Measurements from ENCODE around the gene RHBDD1. TPM values are rescaled to one million over a fixed set of nuclear protein-coding genes. Genes with fewer than 3 reads are reported as not detected.

Gene RHBDD1
- total and polyA plus RNA-seq, 4 donors, result 4.8 to 66.4 (median 24.7) TPM

DNA sequence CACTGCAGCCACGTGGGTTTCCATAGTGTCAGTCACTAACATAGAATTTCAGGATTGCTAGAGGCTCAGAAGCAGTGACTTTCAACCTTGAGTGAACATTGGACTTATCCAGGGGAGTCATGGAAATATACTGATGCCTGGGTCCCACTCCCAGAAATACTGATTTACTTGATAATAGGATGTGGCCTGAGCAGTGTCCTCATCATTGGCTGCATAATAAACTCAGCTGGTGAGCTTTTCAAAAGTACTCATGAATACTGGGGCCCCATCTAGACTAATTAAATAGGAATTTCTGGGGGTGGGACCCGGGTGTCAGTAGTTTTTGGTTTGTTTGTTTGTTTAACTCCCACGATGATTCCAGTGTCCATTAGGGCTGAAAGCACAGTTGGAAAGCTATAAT is 186.8 kb downstream of the RHBDD1 start:
- H3K27me3 ChIP-seq (ENCODE audit: control insufficient read depth in 3 of 3, insufficient read depth in 3 of 3, low read length in 2 of 3), result no peaks in the 10 kb centered on the region
- no peak overlapping the region for H3K4me3 ChIP-seq
- DNase-seq (no peak), ATAC-seq (ENCODE audit: insufficient read depth, low FRiP score) (no peak)
- TF ChIP-seq, protein P1, sequence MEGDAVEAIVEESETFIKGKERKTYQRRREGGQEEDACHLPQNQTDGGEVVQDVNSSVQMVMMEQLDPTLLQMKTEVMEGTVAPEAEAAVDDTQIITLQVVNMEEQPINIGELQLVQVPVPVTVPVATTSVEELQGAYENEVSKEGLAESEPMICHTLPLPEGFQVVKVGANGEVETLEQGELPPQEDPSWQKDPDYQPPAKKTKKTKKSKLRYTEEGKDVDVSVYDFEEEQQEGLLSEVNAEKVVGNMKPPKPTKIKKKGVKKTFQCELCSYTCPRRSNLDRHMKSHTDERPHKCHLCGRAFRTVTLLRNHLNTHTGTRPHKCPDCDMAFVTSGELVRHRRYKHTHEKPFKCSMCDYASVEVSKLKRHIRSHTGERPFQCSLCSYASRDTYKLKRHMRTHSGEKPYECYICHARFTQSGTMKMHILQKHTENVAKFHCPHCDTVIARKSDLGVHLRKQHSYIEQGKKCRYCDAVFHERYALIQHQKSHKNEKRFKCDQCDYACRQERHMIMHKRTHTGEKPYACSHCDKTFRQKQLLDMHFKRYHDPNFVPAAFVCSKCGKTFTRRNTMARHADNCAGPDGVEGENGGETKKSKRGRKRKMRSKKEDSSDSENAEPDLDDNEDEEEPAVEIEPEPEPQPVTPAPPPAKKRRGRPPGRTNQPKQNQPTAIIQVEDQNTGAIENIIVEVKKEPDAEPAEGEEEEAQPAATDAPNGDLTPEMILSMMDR (IDR thresholded peaks at IDR 0.05; ENCODE audit: control extremely low read depth, extremely low read depth), result no peak
- WGBS, 2 donors, result 66 to 74% methylated on average over 3 of the region's 3 CpGs
- no peak overlapping the region for H3K9ac ChIP-seq (ENCODE audit: insufficient read depth in 1 of 2, low read length in 2 of 2)
- H3K27ac ChIP-seq (ENCODE audit: low read depth in 1 of 2, low read length in 1 of 2), result no peak overlapping the region
- no peaks in the 10 kb centered on the region for H3K9me3 ChIP-seq (ENCODE audit: control insufficient read depth in 4 of 4, insufficient read depth in 3 of 4, low read length in 3 of 4)
- H3K4me1 ChIP-seq (ENCODE audit: control insufficient read depth in 5 of 5, insufficient read depth in 5 of 5, low read length in 5 of 5), result no peaks in the 10 kb centered on the region
- peaks cover 0 to 2% (median 0%) of the 10 kb centered on the region in 4 donors for H3K36me3 ChIP-seq (ENCODE audit: control insufficient read depth in 4 of 4, insufficient read depth in 4 of 4, low read length in 4 of 4)

DNA sequence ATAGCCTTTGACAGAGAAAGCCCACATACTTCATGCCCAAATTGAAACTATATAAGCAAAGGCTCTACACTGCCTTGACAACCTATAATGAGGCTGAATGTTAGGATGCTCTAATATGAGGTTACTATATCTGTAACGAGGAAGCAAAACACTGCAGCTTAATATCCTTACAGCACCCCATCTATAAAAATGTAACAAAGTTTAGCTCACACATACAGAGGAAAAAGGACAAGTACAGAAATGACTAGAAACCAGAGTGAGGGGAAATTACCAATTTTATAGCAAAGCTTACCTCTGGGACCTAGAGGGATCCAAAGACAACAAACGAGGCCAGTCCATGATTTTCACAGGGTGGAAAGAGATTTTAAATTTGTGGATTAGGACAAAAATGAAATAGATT is 189.7 kb downstream of the RHBDD1 start:
- ATAC-seq (ENCODE audit: insufficient read depth, low FRiP score) (no peak), DNase-seq (no peak)
- H3K36me3 ChIP-seq (ENCODE audit: control insufficient read depth in 4 of 4, insufficient read depth in 4 of 4, low read length in 4 of 4), result peaks cover 0 to 2% (median 0%) of the 10 kb centered on the region in 4 donors
- 84 to 88% methylated on average over 2 of the region's 2 CpGs for WGBS, 2 donors
- no peak overlapping the region for H3K4me3 ChIP-seq
- TF ChIP-seq, protein P1 (IDR thresholded peaks at IDR 0.05; ENCODE audit: control extremely low read depth, extremely low read depth), result no peak
- H3K9me3 ChIP-seq (ENCODE audit: control insufficient read depth in 4 of 4, insufficient read depth in 3 of 4, low read length in 3 of 4), result no peaks in the 10 kb centered on the region
- H3K27ac ChIP-seq (ENCODE audit: low read depth in 1 of 2, low read length in 1 of 2), result no peak overlapping the region
- no peak overlapping the region for H3K9ac ChIP-seq (ENCODE audit: insufficient read depth in 1 of 2, low read length in 2 of 2)
- H3K4me1 ChIP-seq (ENCODE audit: control insufficient read depth in 5 of 5, insufficient read depth in 5 of 5, low read length in 5 of 5), result no peaks in the 10 kb centered on the region
- H3K27me3 ChIP-seq (ENCODE audit: control insufficient read depth in 3 of 3, insufficient read depth in 3 of 3, low read length in 2 of 3), result no peaks in the 10 kb centered on the region

DNA sequence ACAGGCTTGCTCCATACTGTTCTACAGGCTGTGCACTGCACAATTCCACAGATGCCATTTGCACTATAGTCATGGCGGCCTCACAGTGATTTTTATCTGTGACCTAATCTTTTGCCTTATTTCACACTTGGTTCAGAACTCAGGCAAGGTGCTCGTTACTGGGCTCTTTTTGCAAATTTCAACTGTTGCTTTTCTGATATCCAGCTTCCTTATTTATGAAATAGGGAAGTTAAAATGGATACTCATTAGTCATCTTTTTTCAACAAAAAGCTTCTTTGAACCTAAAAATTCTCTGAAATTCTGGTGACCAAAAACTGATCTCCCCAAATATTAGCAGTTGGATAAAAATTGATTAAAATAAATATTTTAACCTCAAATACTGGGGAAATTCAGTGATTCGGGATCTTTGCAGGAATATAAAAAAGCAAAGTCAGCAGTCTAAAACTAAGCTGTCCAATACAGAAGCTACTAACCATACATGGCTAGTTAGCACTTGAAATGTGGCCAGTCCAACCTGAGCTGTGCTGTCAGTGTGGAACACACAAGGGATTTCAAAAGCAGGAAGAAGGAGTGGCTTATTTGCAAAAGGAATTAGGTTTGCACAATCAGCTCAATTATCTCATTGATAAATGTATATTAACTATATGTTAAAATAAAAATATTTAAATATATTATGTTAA is 193.7 kb downstream of the RHBDD1 start:
- peaks cover 0 to 9% (median 0%) of the 10 kb centered on the region in 5 donors for H3K4me1 ChIP-seq (ENCODE audit: control insufficient read depth in 5 of 5, insufficient read depth in 5 of 5, low read length in 5 of 5)
- no peaks in the 10 kb centered on the region for H3K27me3 ChIP-seq (ENCODE audit: control insufficient read depth in 3 of 3, insufficient read depth in 3 of 3, low read length in 2 of 3)
- H3K9me3 ChIP-seq (ENCODE audit: control insufficient read depth in 4 of 4, insufficient read depth in 3 of 4, low read length in 3 of 4), result no peaks in the 10 kb centered on the region
- TF ChIP-seq, protein P1 (IDR thresholded peaks at IDR 0.05; ENCODE audit: control extremely low read depth, extremely low read depth), result no peak
- no peaks in the 10 kb centered on the region for H3K36me3 ChIP-seq (ENCODE audit: control insufficient read depth in 4 of 4, insufficient read depth in 4 of 4, low read length in 4 of 4)
- no peak overlapping the region for H3K4me3 ChIP-seq
- ATAC-seq (ENCODE audit: insufficient read depth, low FRiP score), result peak; percentile 19
- H3K27ac ChIP-seq (ENCODE audit: low read depth in 1 of 2, low read length in 1 of 2), result no peak overlapping the region
- 56 to 79% methylated on average over 3 of the region's 3 CpGs for WGBS, 2 donors
- no peak for DNase-seq
- H3K9ac ChIP-seq (ENCODE audit: insufficient read depth in 1 of 2, low read length in 2 of 2), result no peak overlapping the region

DNA sequence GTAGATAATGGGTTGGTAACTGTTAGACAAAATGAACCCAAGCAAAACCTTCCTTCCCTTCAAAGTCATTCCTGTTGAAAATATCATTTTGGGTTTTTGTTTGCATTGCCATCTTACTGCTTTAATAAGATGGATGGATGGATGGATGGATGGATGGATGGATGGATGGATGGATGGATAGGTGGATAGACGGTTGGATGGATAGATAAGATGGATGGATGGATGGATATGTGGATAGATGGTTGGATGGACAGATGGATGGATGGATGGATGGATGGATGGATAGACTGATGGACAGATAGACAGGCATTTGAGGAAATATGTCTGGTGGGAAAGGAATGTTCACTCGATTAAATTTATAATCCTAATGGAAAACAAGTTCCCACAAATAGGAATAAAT is 194.9 kb downstream of the RHBDD1 start:
- TF ChIP-seq, protein P1 (IDR thresholded peaks at IDR 0.05; ENCODE audit: control extremely low read depth, extremely low read depth), result no peak
- no peak overlapping the region for H3K9ac ChIP-seq (ENCODE audit: insufficient read depth in 1 of 2, low read length in 2 of 2)
- H3K27ac ChIP-seq (ENCODE audit: low read depth in 1 of 2, low read length in 1 of 2), result no peak overlapping the region
- H3K4me3 ChIP-seq, result no peak overlapping the region
- DNase-seq, result no peak
- WGBS, 2 donors, result 88 to 89% methylated on average over 2 of the region's 2 CpGs
- H3K9me3 ChIP-seq (ENCODE audit: control insufficient read depth in 4 of 4, insufficient read depth in 3 of 4, low read length in 3 of 4), result no peaks in the 10 kb centered on the region
- peaks cover 0 to 13% (median 2%) of the 10 kb centered on the region in 5 donors for H3K4me1 ChIP-seq (ENCODE audit: control insufficient read depth in 5 of 5, insufficient read depth in 5 of 5, low read length in 5 of 5)
- no peaks in the 10 kb centered on the region for H3K36me3 ChIP-seq (ENCODE audit: control insufficient read depth in 4 of 4, insufficient read depth in 4 of 4, low read length in 4 of 4)
- H3K27me3 ChIP-seq (ENCODE audit: control insufficient read depth in 3 of 3, insufficient read depth in 3 of 3, low read length in 2 of 3), result no peaks in the 10 kb centered on the region
- ATAC-seq (ENCODE audit: insufficient read depth, low FRiP score), result no peak

All from lung (tissue), 12 donors.